Naive thymus-derived CD8-positive, alpha-beta T cell (primary cell): Measurements from ENCODE around the gene HEMK1. TPM values are rescaled to one million over a fixed set of nuclear protein-coding genes. Genes with fewer than 3 reads are reported as not detected.
A peak's percentile ranks its signal among the peaks of the same experiment; 100 is the strongest.

ENCODE experiments used
- ATAC-seq, 2 donors: fragments of 150-1000 bp; cut with Tn5 transposase in 1 of 2; sonication (Bioruptor Pico), chemical (Tn5 transposase) in 1 of 2; 1 replicate in 1 of 2; 2 replicates in 1 of 2; pipeline ENCODE4 v1.10.0; 2021; ENCODE audit warnings: mild to moderate bottlenecking in 2 of 2, moderate library complexity in 2 of 2
- POLR2A ChIA-PET: fragments of 350-600 bp; sonication (Branson Sonifier 250); formaldehyde crosslinking; loops from one replicate; lab custom pipeline; 2021; ENCODE audit warnings: antibody characterized with exemption; lab: Charles Lee
- DNase-seq, 10 donors: peaks; one replicate each; pipeline versions ENCODE4 v3.0.0 to v3.0.0-alpha.2; 2020 to 2022
- H3K27ac Mint-ChIP-seq, 10 donors: one replicate each; pipeline ENCODE4 v1.8.0; 2020 to 2022; ENCODE audit warnings: mild to moderate bottlenecking in 10 of 10, mixed read lengths in 10 of 10, moderate library complexity in 4 of 10, inconsistent platforms in 1 of 10
- H3K27me3 Mint-ChIP-seq, 5 donors: one replicate each; pipeline ENCODE4 v1.8.0; 2021 to 2022; ENCODE audit warnings: mixed read lengths in 5 of 5
- H3K36me3 Mint-ChIP-seq, 3 donors: one replicate each; pipeline ENCODE4 v1.8.0; 2020 to 2022; ENCODE audit warnings: mixed read lengths in 3 of 3, mild to moderate bottlenecking in 2 of 3, inconsistent platforms in 1 of 3
- H3K4me1 Mint-ChIP-seq, 4 donors: one replicate each; pipeline ENCODE4 v1.8.0; 2021 to 2022; ENCODE audit warnings: mixed read lengths in 4 of 4
- H3K4me3 Mint-ChIP-seq, 10 donors: one replicate each; pipeline ENCODE4 v1.8.0; 2020 to 2022; ENCODE audit warnings: mild to moderate bottlenecking in 10 of 10, mixed read lengths in 10 of 10, moderate library complexity in 6 of 10, inconsistent platforms in 1 of 10
- H3K9me3 Mint-ChIP-seq, 9 donors: one replicate each; pipeline ENCODE4 v1.8.0; 2020 to 2022; ENCODE audit warnings: mixed read lengths in 9 of 9, mild to moderate bottlenecking in 3 of 9, inconsistent platforms in 1 of 9, moderate library complexity in 1 of 9
- polyA plus RNA-seq, 3 donors: library from polyadenylated mRNA; unstranded; fragments of 300-500 nt; fragmentation: Illumina TruSeq; gene quantifications; one replicate each; pipeline ENCODE4 v1.2.3, GENCODE V29; 2021
- total RNA-seq, 8 experiments: library from RNA in 2 of 8; stranded (reverse) in 2 of 8; gene quantifications; one replicate each; pipeline ENCODE4 v1.2.3 and lab custom pipeline; 2021 to 2026

HEMK1 gene
- total and polyA plus RNA-seq, 5 experiments from 2014 or later, result 20.2 to 67.1 (median 43.1) TPM

- Mint-ChIP-seq H3K27ac (no peak overlapping the region), H3K4me1 (peaks cover 0 to 2% (median 0%) of the 10 kb centered on the region in 4 donors), H3K9me3 (no peaks in the 10 kb centered on the region), H3K27me3 (peaks cover 8 to 46% (median 32%) of the 10 kb centered on the region in 5 donors), H3K4me3 (no peak overlapping the region), H3K36me3 (no peaks in the 10 kb centered on the region)
- ATAC-seq (no peak), DNase-seq (no peak)
- POLR2A ChIA-PET, result no interaction called here
Observed at GRCh38 chr3:50533316-50533715, 36.0 kb upstream of the HEMK1 start.

- no peaks in the 10 kb centered on the region for H3K36me3 Mint-ChIP-seq
- peak overlapping the region in 2 of 10 donors; percentile 7 to 15 for H3K27ac Mint-ChIP-seq
- POLR2A ChIA-PET, result no interaction called here
- no peaks in the 10 kb centered on the region for H3K9me3 Mint-ChIP-seq
- H3K4me3 Mint-ChIP-seq, result no peak overlapping the region
- ATAC-seq (no peak), DNase-seq (no peak)
- H3K4me1 Mint-ChIP-seq, result peaks cover 0 to 2% (median 0%) of the 10 kb centered on the region in 4 donors
- peaks cover 7 to 39% (median 31%) of the 10 kb centered on the region in 5 donors for H3K27me3 Mint-ChIP-seq
Observed at GRCh38 chr3:50533807-50534461, 35.4 kb upstream of the HEMK1 start.

- POLR2A ChIA-PET, result interaction anchor here (0.7 kb wide), 1 partner anchor 111 kb away, joined by 3 read pairs; no protein-coding TSS in a partner anchor
- no peaks in the 10 kb centered on the region for H3K9me3 Mint-ChIP-seq
Observed at GRCh38 chr3:50534681-50535330, 34.5 kb upstream of the HEMK1 start.

GRCh38 chr3:50536471-50537180 lies 32.7 kb upstream of the HEMK1 start:
- no peaks in the 10 kb centered on the region for H3K9me3 Mint-ChIP-seq
- DNase-seq (no peak), ATAC-seq (no peak)
- no peak overlapping the region for H3K4me3 Mint-ChIP-seq
- H3K27ac Mint-ChIP-seq, result peak overlapping the region in 4 of 10 donors; percentile 19 to 66 (median 64)
- peaks cover 3 to 30% (median 16%) of the 10 kb centered on the region in 5 donors for H3K27me3 Mint-ChIP-seq
- POLR2A ChIA-PET, result no interaction called here
- H3K4me1 Mint-ChIP-seq, result peaks cover 0 to under 1% (median 0%) of the 10 kb centered on the region in 4 donors
- H3K36me3 Mint-ChIP-seq, result no peaks in the 10 kb centered on the region

More at GRCh38 chr3:50534681-50535330, 34.5 kb upstream of the HEMK1 start:
- DNase-seq (no peak), ATAC-seq (no peak)
- H3K36me3 Mint-ChIP-seq, result no peaks in the 10 kb centered on the region
- H3K4me3 Mint-ChIP-seq, result no peak overlapping the region
- peaks cover 4 to 31% (median 24%) of the 10 kb centered on the region in 5 donors for H3K27me3 Mint-ChIP-seq
- H3K27ac Mint-ChIP-seq, result no peak overlapping the region
- H3K4me1 Mint-ChIP-seq, result peaks cover 0 to 2% (median 0%) of the 10 kb centered on the region in 4 donors

- H3K27ac Mint-ChIP-seq, result peak overlapping the region in 2 of 10 donors; percentile 35 to 66
- H3K4me3 Mint-ChIP-seq, result no peak overlapping the region
- no peaks in the 10 kb centered on the region for H3K9me3 Mint-ChIP-seq
- ATAC-seq (no peak), DNase-seq (no peak)
- no peaks in the 10 kb centered on the region for H3K36me3 Mint-ChIP-seq
- H3K4me1 Mint-ChIP-seq, result peaks cover 0 to 2% (median 0%) of the 10 kb centered on the region in 4 donors
- H3K27me3 Mint-ChIP-seq, result peaks cover 3 to 22% (median 10%) of the 10 kb centered on the region in 5 donors
- POLR2A ChIA-PET, result no interaction called here
Observed at GRCh38 chr3:50537421-50538129, 31.7 kb upstream of the HEMK1 start.

- Mint-ChIP-seq H3K36me3 (no peaks in the 10 kb centered on the region), H3K4me3 (no peak overlapping the region), H3K27me3 (peaks cover 2 to 21% (median 10%) of the 10 kb centered on the region in 5 donors), H3K9me3 (no peaks in the 10 kb centered on the region), H3K4me1 (peaks cover 0 to 2% (median 0%) of the 10 kb centered on the region in 4 donors), H3K27ac (peak overlapping the region in 1 of 10 donors; percentile 49)
- ATAC-seq (no peak), DNase-seq (no peak)
- POLR2A ChIA-PET, result interaction anchor here (0.7 kb wide), 1 partner anchor 1680 kb away, joined by 3 read pairs; no protein-coding TSS in a partner anchor
Observed at GRCh38 chr3:50539356-50540286, 29.7 kb upstream of the HEMK1 start.

- POLR2A ChIA-PET, result interaction anchor here (0.8 to 1.2 kb wide), 2 partner anchors 26 to 105 kb away, joined by 3 read pairs; no protein-coding TSS in a partner anchor
- Mint-ChIP-seq H3K9me3 (no peaks in the 10 kb centered on the region), H3K4me3 (no peak overlapping the region), H3K4me1 (peaks cover 0 to 2% (median 0%) of the 10 kb centered on the region in 4 donors), H3K27me3 (peaks cover 1 to 11% (median 5%) of the 10 kb centered on the region in 5 donors), H3K27ac (no peak overlapping the region), H3K36me3 (no peaks in the 10 kb centered on the region)
- ATAC-seq, result peak; percentile 62 to 70
- peak; percentile 20 to 79 (median 60) for DNase-seq
Observed at GRCh38 chr3:50542177-50543034, 26.9 kb upstream of the HEMK1 start.

GRCh38 chr3:50545781-50546180 lies 23.5 kb upstream of the HEMK1 start:
- POLR2A ChIA-PET, result no interaction called here
- H3K4me1 Mint-ChIP-seq, result peaks cover 0 to 4% (median 0%) of the 10 kb centered on the region in 4 donors
- H3K36me3 Mint-ChIP-seq, result no peaks in the 10 kb centered on the region
- ATAC-seq (no peak), DNase-seq (no peak)
- H3K27ac Mint-ChIP-seq, result no peak overlapping the region
- no peaks in the 10 kb centered on the region for H3K9me3 Mint-ChIP-seq
- peaks cover 0 to 6% (median 0%) of the 10 kb centered on the region in 5 donors for H3K27me3 Mint-ChIP-seq
- no peak overlapping the region for H3K4me3 Mint-ChIP-seq

- H3K27me3 Mint-ChIP-seq, result peaks cover 0 to 1% (median 0%) of the 10 kb centered on the region in 5 donors
- no peak overlapping the region for H3K27ac Mint-ChIP-seq
Observed at GRCh38 chr3:50549226-50549625, 20.1 kb upstream of the HEMK1 start.

GRCh38 chr3:50550079-50550736 lies 19.1 kb upstream of the HEMK1 start:
- no peaks in the 10 kb centered on the region for H3K9me3 Mint-ChIP-seq
- H3K27me3 Mint-ChIP-seq, result peaks cover 0 to 1% (median 0%) of the 10 kb centered on the region in 5 donors
- H3K4me1 Mint-ChIP-seq, result peaks cover 0 to 2% (median 0%) of the 10 kb centered on the region in 4 donors
- POLR2A ChIA-PET, result interaction anchor here (0.8 to 1.5 kb wide), 2 partner anchors 17 to 66 kb away, joined by 3 to 4 read pairs; partner anchors contain the start of genes C3orf18 and MAPKAPK3
- ATAC-seq, result peak; percentile 74 to 89
- no peak overlapping the region for H3K4me3 Mint-ChIP-seq
- H3K36me3 Mint-ChIP-seq, result no peaks in the 10 kb centered on the region
- H3K27ac Mint-ChIP-seq, result no peak overlapping the region
- DNase-seq, result peak; percentile 38 to 78 (median 58)

More at GRCh38 chr3:50549226-50549625, 20.1 kb upstream of the HEMK1 start:
- POLR2A ChIA-PET, result interaction anchor here (1.5 kb wide), 1 partner anchor 67 kb away, joined by 4 read pairs; the partner anchor contains the start of gene MAPKAPK3
- Mint-ChIP-seq H3K4me3 (no peak overlapping the region), H3K36me3 (no peaks in the 10 kb centered on the region), H3K9me3 (no peaks in the 10 kb centered on the region), H3K4me1 (peaks cover 0 to 2% (median 0%) of the 10 kb centered on the region in 4 donors)
- ATAC-seq, result no peak
- no peak for DNase-seq
